Endothelial cell of umbilical vein (primary cell): ENCODE measurements around the gene F2. TPM values are rescaled to one million over a fixed set of nuclear protein-coding genes. Genes with fewer than 3 reads are reported as not detected.

Experiments used
- BruUV-seq: library from RNA; stranded (reverse); fragments of 400-500 nt; replicated peaks from 2 replicates; lab custom pipeline; 2021; lab: Mats Ljungman, UMichigan
- CTCF ChIA-PET: fragments of 300-600, 350-600 bp; sonication (Branson Sonifier 250); formaldehyde crosslinking; loops from one replicate; lab custom pipeline; 2021; ENCODE audit warnings: antibody characterized with exemption, inconsistent platforms; lab: Charles Lee
- POLR2A ChIA-PET: fragments of 300-600, 350-600 bp; sonication (Branson Sonifier 250); formaldehyde crosslinking; loops from one replicate; lab custom pipeline; 2021; ENCODE audit warnings: antibody characterized with exemption, inconsistent platforms; lab: Charles Lee
- DNase-seq: peaks from one replicate; pipeline ENCODE4 v3.0.0-alpha.2; 2011; ENCODE audit warnings: low read depth, low spot score
- FAIRE-seq: peaks from 2 replicates; lab custom pipeline; 2011; peaks lifted over from hg19 to GRCh38; lab: Jason Lieb, UNC
- H2AFZ ChIP-seq: 2 replicates; pipeline ENCODE4 v1.6.0; 2012; ENCODE audit warnings: low read depth, low read length, control low read depth, inconsistent platforms
- H3K27ac ChIP-seq: 2 replicates; pipeline ENCODE4 v1.5.1; 2011; ENCODE audit warnings: low read depth, mild to moderate bottlenecking, control low read depth, low read length, moderate library complexity; ENCODE audit not compliant: insufficient read depth
- H3K27me3 ChIP-seq, 2 experiments: 2 replicates each; pipeline versions ENCODE4 v1.6.0 to v1.6.1; 2011; ENCODE audit warnings: low read length in 2 of 2, mixed read lengths in 1 of 2; ENCODE audit not compliant: control insufficient read depth in 2 of 2, insufficient read depth in 2 of 2
- H3K36me3 ChIP-seq, 2 experiments: 2 replicates in 1 of 2; 3 replicates in 1 of 2; pipeline ENCODE4 v1.5.1; 2011; ENCODE audit warnings: low read length in 2 of 2, mild to moderate bottlenecking in 1 of 2, moderate library complexity in 1 of 2; ENCODE audit not compliant: control insufficient read depth in 2 of 2, insufficient read depth in 2 of 2; ENCODE audit errors: extremely low read depth in 1 of 2
- H3K4me1 ChIP-seq: 3 replicates; pipeline ENCODE4 v1.5.1; 2011; ENCODE audit warnings: mild to moderate bottlenecking, low read length; ENCODE audit not compliant: control insufficient read depth, insufficient read depth; ENCODE audit errors: extremely low read depth
- H3K4me2 ChIP-seq: 2 replicates; pipeline ENCODE4 v1.6.1; 2011; ENCODE audit warnings: low read length, control low read depth, mixed read lengths; ENCODE audit not compliant: insufficient read depth
- H3K4me3 ChIP-seq, 3 experiments: fragments of 200-600 bp in 1 of 3; sonication (generic), shearing (Covaris generic) in 1 of 3; replicated peaks in 1 of 3; 2 replicates each; pipeline ENCODE4 v1.5.1; 2011 to 2016; ENCODE audit warnings: control low read depth in 3 of 3, low read length in 3 of 3, mild to moderate bottlenecking in 2 of 3, inconsistent platforms in 1 of 3, low read depth in 1 of 3, moderate library complexity in 1 of 3; ENCODE audit not compliant: insufficient read depth in 1 of 3
- H3K79me2 ChIP-seq: 2 replicates; pipeline ENCODE4 v1.6.0; 2012; ENCODE audit warnings: low read length, inconsistent platforms; ENCODE audit not compliant: control insufficient read depth, insufficient read depth
- H3K9ac ChIP-seq: replicated peaks from 2 replicates; pipeline ENCODE3; 2011; ENCODE audit warnings: low read length, control low read depth; ENCODE audit not compliant: insufficient read depth; ENCODE audit errors: extremely low read depth
- H3K9me1 ChIP-seq: replicated peaks from 3 replicates; pipeline ENCODE4 v1.6.0; 2011; ENCODE audit warnings: mild to moderate bottlenecking, low read length; ENCODE audit not compliant: control insufficient read depth, insufficient read depth; ENCODE audit errors: extremely low read depth
- H3K9me3 ChIP-seq: replicated peaks from 2 replicates; pipeline ENCODE4 v1.5.1; 2012; ENCODE audit warnings: low read length, inconsistent platforms; ENCODE audit not compliant: control insufficient read depth, insufficient read depth
- H4K20me1 ChIP-seq: replicated peaks from 2 replicates; pipeline ENCODE3; 2011; ENCODE audit warnings: mild to moderate bottlenecking, low read length; ENCODE audit not compliant: control insufficient read depth, insufficient read depth; ENCODE audit errors: extremely low read depth
- CTCF ChIP-seq, 2 donors: IDR thresholded peaks; 1 replicate in 1 of 2; 2 replicates in 1 of 2; pipeline ENCODE4 v1.5.1; 2011; ENCODE audit warnings: low read length in 2 of 2, mild to moderate bottlenecking in 2 of 2, moderate library complexity in 2 of 2, control low read depth in 1 of 2, inconsistent platforms in 1 of 2, low read depth in 1 of 2; ENCODE audit not compliant: insufficient read depth in 1 of 2; ENCODE audit errors: extremely low read depth in 1 of 2
- EZH2 ChIP-seq: IDR thresholded peaks from 2 replicates; pipeline ENCODE4 v1.6.1; 2012; ENCODE audit warnings: borderline replicate concordance, low read depth, mild to moderate bottlenecking, moderate library complexity, low read length, inconsistent platforms; ENCODE audit not compliant: severe bottlenecking
- FOS ChIP-seq: IDR thresholded peaks from 2 replicates; pipeline ENCODE4 v1.6.1; 2011; ENCODE audit warnings: mild to moderate bottlenecking, low read length, moderate library complexity, borderline replicate concordance; ENCODE audit not compliant: insufficient read depth
- GATA2 ChIP-seq: IDR thresholded peaks from 2 replicates; pipeline ENCODE4 v1.7.0; 2011; ENCODE audit warnings: low read depth, mild to moderate bottlenecking, moderate library complexity, mixed read lengths, low read length; ENCODE audit not compliant: insufficient read length, insufficient read depth
- JUN ChIP-seq: IDR thresholded peaks from 2 replicates; pipeline ENCODE4 v1.6.1; 2011; ENCODE audit warnings: borderline replicate concordance, low read depth; ENCODE audit not compliant: insufficient read length, insufficient read depth
- MAX ChIP-seq: IDR thresholded peaks from 2 replicates; pipeline ENCODE4 v1.6.1; 2011; ENCODE audit not compliant: insufficient read depth, insufficient read length
- MYC ChIP-seq: IDR thresholded peaks from one replicate; pipeline ENCODE4 v1.6.1; 2011; ENCODE audit warnings: mild to moderate bottlenecking, low read depth, low read length
- POLR2A ChIP-seq: IDR thresholded peaks from 2 replicates; pipeline ENCODE4 v1.6.1; 2012; ENCODE audit warnings: low read depth, mild to moderate bottlenecking, control low read depth, low read length
- POLR2AphosphoS5 ChIP-seq: IDR thresholded peaks from 2 replicates; pipeline ENCODE4 v1.6.1; 2012; ENCODE audit warnings: low read depth, mild to moderate bottlenecking, control low read depth, low read length, moderate library complexity; ENCODE audit not compliant: insufficient read depth
- dilution Hi-C: fragments of 300-500 bp; cut with MboI; formaldehyde crosslinking; loops from one replicate; pipeline ENCODE4 v1.15.0; 2019; ENCODE audit warnings: low sequenced_read_pairs; ENCODE audit not compliant: extremely low pct_ligation_motif_present
- intact Hi-C: fragments of 100-400 bp; cut with micrococcal nuclease; formaldehyde crosslinking; loops from one replicate; pipeline ENCODE4 v1.10.0; 2022
- polyA plus RNA-seq, 4 experiments: library from polyadenylated mRNA; depleted of rRNA in 3 of 4; stranded (reverse) in 3 of 4; unstranded in 1 of 4; fragments of >200 nt; gene quantifications; 2 replicates each; pipeline versions ENCODE4 v1.2.1 to v1.2.3, GENCODE V29; 2011 to 2012; ENCODE audit warnings: missing spikeins in 1 of 4
- total RNA-seq: library from RNA; stranded (reverse); gene quantifications from 2 replicates; pipeline ENCODE4 v1.2.3, GENCODE V29; 2021

F2 gene
- total and polyA plus RNA-seq, 2 donors (not counting 3 experiments of a cell fraction or from before 2014, with no cell fraction given): 0.04 TPM; not detected in 1

- no peak for DNase-seq
- TF ChIP-seq CTCF (IDR thresholded peaks at IDR 0.05; ENCODE audit: extremely low read depth in 1 of 2, insufficient read depth in 1 of 2, low read depth in 1 of 2, low read length in 2 of 2): no peak
- no peak for TF ChIP-seq EZH2
- no peak for TF ChIP-seq JUN
- no peak for TF ChIP-seq MYC
- no peak for TF ChIP-seq POLR2AphosphoS5
- TF ChIP-seq FOS: no peak
- no peak for TF ChIP-seq POLR2A
- no peak for TF ChIP-seq GATA2
- no peak for TF ChIP-seq MAX
- dilution Hi-C loops (no loop called here), intact Hi-C loops (no loop called here)
- BruUV-seq: no TSS peak
- no peak overlapping the region for H3K4me3 ChIP-seq
- CTCF ChIA-PET: no interaction called here
- H3K9me3 ChIP-seq: no peaks in the 10 kb centered on the region
- H3K79me2 ChIP-seq: no peaks in the 10 kb centered on the region
- no peaks in the 10 kb centered on the region for H3K9me1 ChIP-seq
- H4K20me1 ChIP-seq: no peaks in the 10 kb centered on the region
- no peaks in the 10 kb centered on the region for H3K4me1 ChIP-seq
- no peak overlapping the region for H3K27ac ChIP-seq
- no peak for FAIRE-seq
- peaks cover 0 to 30% of the 10 kb centered on the region in 2 experiments for H3K36me3 ChIP-seq
- POLR2A ChIA-PET: no interaction called here
- no peak overlapping the region for H3K9ac ChIP-seq
- H3K4me2 ChIP-seq: no peak overlapping the region
- H2AFZ ChIP-seq: no peak overlapping the region
- H3K27me3 ChIP-seq: no peaks in the 10 kb centered on the region
Observed at GRCh38 chr11:46681814-46682213, 37.2 kb upstream of the F2 start.
